ES-I3 (cell line): ENCODE measurements around the gene CERS5.
A peak's percentile ranks its signal among the peaks of the same experiment; 100 is the strongest.

Experiments used
- H3K36me3 ChIP-seq: 2 replicates; pipeline ENCODE4 v1.6.1; 2013; ENCODE audit warnings: mild to moderate bottlenecking, low read length, control low read depth, moderate library complexity; ENCODE audit not compliant: insufficient read depth
- H3K4me1 ChIP-seq: 2 replicates; pipeline ENCODE4 v1.6.1; 2013; ENCODE audit warnings: mild to moderate bottlenecking, control low read depth, low read length; ENCODE audit not compliant: insufficient read depth
- H3K9ac ChIP-seq: 2 replicates; pipeline ENCODE4 v1.6.1; 2013; ENCODE audit warnings: low read depth, mild to moderate bottlenecking, low read length, moderate library complexity
- H3K9me3 ChIP-seq: 2 replicates; pipeline ENCODE4 v1.6.1; 2013; ENCODE audit warnings: mild to moderate bottlenecking, low read length, moderate library complexity; ENCODE audit not compliant: control insufficient read depth, insufficient read depth

The CERS5 gene, protein sequence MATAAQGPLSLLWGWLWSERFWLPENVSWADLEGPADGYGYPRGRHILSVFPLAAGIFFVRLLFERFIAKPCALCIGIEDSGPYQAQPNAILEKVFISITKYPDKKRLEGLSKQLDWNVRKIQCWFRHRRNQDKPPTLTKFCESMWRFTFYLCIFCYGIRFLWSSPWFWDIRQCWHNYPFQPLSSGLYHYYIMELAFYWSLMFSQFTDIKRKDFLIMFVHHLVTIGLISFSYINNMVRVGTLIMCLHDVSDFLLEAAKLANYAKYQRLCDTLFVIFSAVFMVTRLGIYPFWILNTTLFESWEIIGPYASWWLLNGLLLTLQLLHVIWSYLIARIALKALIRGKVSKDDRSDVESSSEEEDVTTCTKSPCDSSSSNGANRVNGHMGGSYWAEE

DNA sequence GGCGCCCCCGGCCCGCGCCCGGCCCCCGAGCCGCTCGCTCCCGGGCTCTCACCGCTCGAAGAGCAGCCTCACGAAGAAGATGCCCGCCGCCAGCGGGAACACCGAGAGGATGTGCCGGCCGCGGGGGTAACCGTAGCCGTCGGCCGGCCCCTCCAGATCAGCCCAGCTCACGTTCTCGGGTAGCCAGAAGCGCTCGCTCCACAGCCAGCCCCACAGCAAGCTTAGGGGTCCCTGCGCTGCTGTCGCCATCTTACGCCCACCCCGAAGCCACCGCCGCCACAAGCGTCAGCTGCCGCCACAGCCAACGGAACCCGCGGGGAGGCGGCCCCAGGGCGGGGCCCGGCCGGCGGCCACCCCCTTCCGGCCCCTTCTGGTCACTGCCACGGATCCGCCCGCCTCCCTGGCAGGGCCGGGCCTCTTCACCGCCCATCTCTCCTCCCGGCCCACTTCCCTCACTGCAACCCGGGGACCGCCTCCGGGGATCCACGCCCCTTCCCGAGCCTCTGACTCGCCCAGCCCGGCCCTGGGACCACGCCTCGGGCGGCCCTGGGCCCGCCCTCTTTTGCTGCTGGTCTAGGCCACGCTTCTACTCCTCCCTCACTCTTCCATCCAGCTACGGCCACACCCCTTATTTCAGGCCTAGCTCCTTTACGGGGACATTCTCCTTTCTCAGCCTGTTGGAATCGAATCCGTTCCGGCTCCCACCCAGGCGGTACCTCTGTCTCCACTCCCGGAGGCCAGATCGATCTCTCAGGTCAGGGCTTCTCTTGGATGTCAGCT lies at the start of gene CERS5:
Gene CERS5 (minus strand): TSS at position 321 of the 780 bp plus-strand sequence. CDS start 72 bp downstream, at position 249.
- Histone ChIP-seq H3K36me3 (no peaks in the 10 kb centered on the region), H3K9me3 (peaks cover 6% of the 10 kb centered on the region), H3K9ac (peak within 1 kb of the TSS; percentile 95), H3K4me1 (peaks cover 3% of the 10 kb centered on the region; the same call in 1 of the 2 replicates)

DNA sequence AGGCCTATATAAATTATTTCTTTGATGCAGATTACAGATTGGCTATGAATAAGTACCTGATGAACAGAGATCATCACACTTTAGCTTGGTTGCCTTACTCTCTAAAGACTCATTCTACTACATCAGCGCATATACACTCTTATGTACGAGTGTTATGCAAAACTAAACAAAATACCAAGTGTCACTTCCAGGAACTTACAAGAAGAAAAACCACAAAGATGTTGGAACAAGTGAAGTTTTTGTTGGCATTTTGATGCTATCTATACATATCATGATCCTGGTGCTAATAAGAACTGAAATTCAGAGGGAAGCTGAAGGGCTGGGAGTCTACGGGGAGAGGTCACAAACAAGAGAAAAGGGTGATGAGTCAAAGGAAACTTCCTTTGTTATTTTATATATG lies 47.9 kb upstream of the CERS5 start:
- Histone ChIP-seq H3K9me3 (no peaks in the 10 kb centered on the region), H3K36me3 (peaks cover 3% of the 10 kb centered on the region; the same call in 1 of the 2 replicates), H3K4me1 (peaks cover 9% of the 10 kb centered on the region; the same call in 1 of the 2 replicates), H3K9ac (no peak overlapping the region)

DNA sequence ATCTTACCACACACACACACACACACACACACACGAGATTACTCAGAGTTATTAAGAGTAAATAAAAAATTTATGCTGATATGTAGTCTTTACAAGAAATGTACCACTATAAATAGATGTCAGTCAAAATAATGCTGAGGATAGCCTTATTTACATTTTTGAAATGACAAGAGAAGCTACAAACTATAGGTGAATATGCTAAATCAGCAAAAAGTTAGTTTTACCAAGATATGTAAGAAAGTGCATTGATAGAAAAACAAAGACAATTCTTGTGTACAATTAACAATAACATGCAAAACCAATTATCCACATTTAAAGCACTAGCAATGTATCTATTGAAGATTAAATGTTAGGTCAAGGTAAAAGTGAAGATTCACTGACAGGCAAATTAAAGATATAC lies 46.8 kb upstream of the CERS5 start:
- no peak overlapping the region for H3K9ac ChIP-seq
- no peaks in the 10 kb centered on the region for H3K9me3 ChIP-seq
- peaks cover 3% of the 10 kb centered on the region; the same call in 1 of the 2 replicates for H3K36me3 ChIP-seq
- peaks cover 9% of the 10 kb centered on the region; the same call in 1 of the 2 replicates for H3K4me1 ChIP-seq

DNA sequence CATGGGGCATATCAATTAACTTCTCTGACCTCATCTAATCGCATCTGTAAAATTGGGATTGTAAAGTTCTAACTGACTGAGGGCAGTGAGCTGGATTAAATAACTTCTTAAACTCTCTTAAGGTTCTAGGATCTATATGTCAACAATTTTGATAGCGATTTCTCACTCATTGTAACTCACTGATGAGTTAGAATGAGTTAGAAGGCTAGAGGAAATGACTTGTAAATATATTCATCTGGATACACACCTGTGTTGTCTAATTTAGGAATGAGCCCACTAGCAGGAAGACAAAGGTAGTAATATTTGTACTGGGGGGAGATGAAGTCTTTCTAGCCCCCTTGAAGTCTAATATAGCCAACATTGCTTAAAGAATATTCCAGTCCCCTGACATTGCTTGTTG lies 46.3 kb upstream of the CERS5 start:
- no peak overlapping the region for H3K9ac ChIP-seq
- H3K4me1 ChIP-seq = peaks cover 9% of the 10 kb centered on the region; the same call in 1 of the 2 replicates
- no peaks in the 10 kb centered on the region for H3K9me3 ChIP-seq
- H3K36me3 ChIP-seq = peaks cover 2% of the 10 kb centered on the region; the same call in 1 of the 2 replicates

DNA sequence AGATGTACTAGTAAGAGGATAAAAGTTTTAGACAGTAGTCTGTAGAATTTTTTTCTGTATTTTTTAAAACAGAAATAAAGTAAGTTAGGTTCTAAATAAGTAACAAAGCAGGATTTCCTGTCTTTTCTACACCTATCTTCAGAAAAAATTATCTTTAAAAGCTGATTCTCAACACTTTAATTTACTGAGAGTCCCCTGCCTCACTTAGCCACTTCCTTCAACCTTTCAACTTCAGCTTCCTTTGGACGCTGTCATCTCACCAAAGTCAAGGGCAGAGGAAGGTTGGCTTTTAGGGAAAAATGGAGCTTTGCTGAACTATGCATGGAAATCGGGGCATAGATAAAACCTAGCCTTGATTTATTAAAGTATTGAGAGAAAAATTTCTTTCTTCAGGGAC lies 44.9 kb upstream of the CERS5 start:
- Histone ChIP-seq H3K9me3 (no peaks in the 10 kb centered on the region), H3K4me1 (peaks cover 9% of the 10 kb centered on the region; the same call in 1 of the 2 replicates), H3K36me3 (no peaks in the 10 kb centered on the region), H3K9ac (no peak overlapping the region; the same call in 1 of the 2 replicates)

GRCh38 chr12:50211392-50212070 lies 44.4 kb upstream of the CERS5 start:
- Histone ChIP-seq H3K4me1 (peaks cover 9% of the 10 kb centered on the region; the same call in 1 of the 2 replicates), H3K9me3 (no peaks in the 10 kb centered on the region), H3K9ac (no peak overlapping the region), H3K36me3 (no peaks in the 10 kb centered on the region)

- H3K36me3 ChIP-seq = peaks cover 8% of the 10 kb centered on the region; the same call in 1 of the 2 replicates
- no peak overlapping the region for H3K9ac ChIP-seq
- H3K4me1 ChIP-seq = peaks cover 13% of the 10 kb centered on the region
- no peaks in the 10 kb centered on the region for H3K9me3 ChIP-seq
These were observed 40.3 kb upstream of the CERS5 start for GRCh38 chr12:50207424-50207823.

DNA sequence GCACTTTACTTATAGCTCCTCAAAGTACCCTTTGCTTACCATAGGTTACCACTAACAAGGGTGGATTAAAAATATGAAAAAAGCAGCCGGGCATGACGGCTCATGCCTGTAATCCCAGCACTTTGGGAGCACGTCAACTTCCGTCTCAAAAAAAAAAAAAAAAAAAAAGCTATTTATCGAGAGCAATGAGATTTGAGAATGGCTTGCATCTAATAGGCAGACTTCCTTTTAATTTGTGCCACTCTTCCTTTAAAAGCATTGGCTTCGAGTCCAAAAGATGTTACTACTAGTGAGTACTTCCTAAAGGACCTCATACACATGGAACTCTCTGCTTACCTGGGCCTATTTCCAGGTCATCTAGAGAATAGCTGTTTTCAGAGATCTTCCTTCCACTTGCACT lies 38.5 kb upstream of the CERS5 start:
- Histone ChIP-seq H3K36me3 (peaks cover 8% of the 10 kb centered on the region; the same call in 1 of the 2 replicates), H3K9me3 (no peaks in the 10 kb centered on the region), H3K4me1 (peaks cover 8% of the 10 kb centered on the region; the same call in 1 of the 2 replicates), H3K9ac (no peak overlapping the region)

DNA sequence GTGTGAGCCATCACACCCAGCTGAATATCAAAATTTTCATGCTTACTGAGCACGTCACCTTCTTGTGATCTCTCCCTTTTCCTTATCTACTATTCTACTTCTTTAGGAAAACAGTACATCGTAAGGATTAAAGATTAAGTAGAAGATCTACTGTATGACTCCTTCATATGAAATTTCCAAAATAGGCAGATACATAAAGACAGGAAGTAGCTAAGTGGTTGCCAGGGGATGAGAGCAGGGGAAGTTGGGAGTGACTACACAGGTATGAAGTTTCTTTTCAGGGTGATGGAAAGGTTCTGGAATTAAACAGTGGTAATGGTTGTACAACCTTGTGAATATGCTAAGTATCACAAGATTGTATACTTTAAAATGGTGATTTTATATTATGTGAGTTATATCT lies 36.5 kb upstream of the CERS5 start:
- H3K9me3 ChIP-seq = no peaks in the 10 kb centered on the region
- peaks cover 8% of the 10 kb centered on the region; the same call in 1 of the 2 replicates for H3K4me1 ChIP-seq
- H3K9ac ChIP-seq = no peak overlapping the region
- H3K36me3 ChIP-seq = peaks cover 8% of the 10 kb centered on the region; the same call in 1 of the 2 replicates

DNA sequence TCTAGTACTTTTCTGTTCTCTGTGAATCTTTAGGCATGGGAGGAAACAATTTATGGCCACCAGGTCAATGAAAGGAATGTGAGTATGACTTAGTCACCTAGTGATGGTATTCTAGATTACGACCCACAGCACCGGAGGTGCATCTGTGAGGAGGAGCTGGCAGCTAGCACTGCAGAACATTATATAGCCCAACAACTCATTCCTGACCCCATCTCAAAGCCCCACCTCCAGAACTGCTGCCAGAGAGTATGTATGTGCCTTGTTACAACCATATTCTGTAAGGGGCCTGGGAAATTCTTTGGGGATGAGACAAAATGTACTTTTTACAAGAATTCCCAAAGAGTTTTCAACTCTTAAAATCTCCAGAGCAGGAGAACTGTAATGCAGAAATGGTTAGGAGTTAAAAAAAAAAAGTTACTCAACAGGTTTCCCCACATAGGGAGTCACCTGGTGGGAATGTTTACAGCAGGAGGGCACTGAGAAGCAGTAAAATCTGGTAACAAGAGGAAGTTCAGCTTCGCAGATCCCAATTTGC lies 34.9 kb upstream of the CERS5 start:
- Histone ChIP-seq H3K9me3 (no peaks in the 10 kb centered on the region), H3K9ac (no peak overlapping the region), H3K4me1 (peaks cover 8% of the 10 kb centered on the region; the same call in 1 of the 2 replicates), H3K36me3 (peaks cover 8% of the 10 kb centered on the region; the same call in 1 of the 2 replicates)

- Histone ChIP-seq H3K4me1 (peaks cover 8% of the 10 kb centered on the region; the same call in 1 of the 2 replicates), H3K9me3 (no peaks in the 10 kb centered on the region), H3K36me3 (peaks cover 8% of the 10 kb centered on the region; the same call in 1 of the 2 replicates), H3K9ac (no peak overlapping the region)
These were observed 33.5 kb upstream of the CERS5 start for GRCh38 chr12:50200552-50201273.

DNA sequence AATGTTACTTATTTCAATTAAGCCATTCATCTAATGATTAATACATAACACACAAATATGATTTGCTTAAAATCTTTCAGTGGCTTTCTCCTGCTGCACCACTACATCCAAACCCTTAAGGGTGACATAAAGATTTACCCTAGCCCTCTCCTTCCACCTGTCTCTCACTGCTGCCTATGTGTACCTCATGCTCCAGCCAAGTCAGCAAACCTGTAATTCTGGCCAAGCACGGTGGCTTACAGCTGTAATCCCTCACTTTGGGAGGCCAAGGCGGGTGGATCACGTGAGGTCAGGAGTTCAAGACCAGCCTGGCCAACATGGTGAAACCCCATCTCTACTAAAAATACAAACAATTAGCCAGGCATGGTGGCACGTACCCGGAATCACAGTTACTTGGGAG lies 31.7 kb upstream of the CERS5 start:
- H3K4me1 ChIP-seq = peaks cover 8% of the 10 kb centered on the region; the same call in 1 of the 2 replicates
- no peak overlapping the region for H3K9ac ChIP-seq
- H3K36me3 ChIP-seq = no peaks in the 10 kb centered on the region
- no peaks in the 10 kb centered on the region for H3K9me3 ChIP-seq

DNA sequence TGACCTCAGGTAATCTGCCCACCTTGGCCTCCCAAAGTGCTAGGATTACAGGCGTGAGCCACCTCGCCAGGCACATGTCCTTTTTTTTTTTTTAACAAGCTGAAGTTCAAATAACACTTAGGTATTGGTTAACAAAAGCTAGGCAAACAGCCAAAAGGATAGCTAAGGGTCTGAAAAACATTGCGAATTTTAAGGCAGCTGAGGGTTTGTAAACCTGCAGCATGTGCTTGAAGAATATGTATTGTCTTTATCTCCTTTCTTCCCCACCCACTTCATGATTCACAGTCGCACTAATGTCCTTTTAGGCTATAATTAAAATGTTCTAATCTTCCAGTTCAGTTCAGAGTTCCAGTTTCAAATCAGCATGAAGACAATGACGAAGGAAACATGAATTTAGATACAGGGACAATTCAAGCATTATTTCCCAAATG lies 30.1 kb upstream of the CERS5 start:
- peaks cover 6% of the 10 kb centered on the region; the same call in 1 of the 2 replicates for H3K36me3 ChIP-seq
- H3K9me3 ChIP-seq = no peaks in the 10 kb centered on the region
- H3K9ac ChIP-seq = no peak overlapping the region
- H3K4me1 ChIP-seq = peaks cover 4% of the 10 kb centered on the region; the same call in 1 of the 2 replicates
